Stromal cell of bone marrow (primary cell): ENCODE results near the gene PRRG1.
"Not testable (repeated sequence)": the region's sequence is repeated elsewhere in the genome, so short reads cannot be mapped to it uniquely, and the experiment has no call there.

Experiments
- DNase-seq: peaks from one replicate; pipeline ENCODE4 v3.0.0-alpha.2; 2012; ENCODE audit warnings: low read depth

The PRRG1 gene

DNA sequence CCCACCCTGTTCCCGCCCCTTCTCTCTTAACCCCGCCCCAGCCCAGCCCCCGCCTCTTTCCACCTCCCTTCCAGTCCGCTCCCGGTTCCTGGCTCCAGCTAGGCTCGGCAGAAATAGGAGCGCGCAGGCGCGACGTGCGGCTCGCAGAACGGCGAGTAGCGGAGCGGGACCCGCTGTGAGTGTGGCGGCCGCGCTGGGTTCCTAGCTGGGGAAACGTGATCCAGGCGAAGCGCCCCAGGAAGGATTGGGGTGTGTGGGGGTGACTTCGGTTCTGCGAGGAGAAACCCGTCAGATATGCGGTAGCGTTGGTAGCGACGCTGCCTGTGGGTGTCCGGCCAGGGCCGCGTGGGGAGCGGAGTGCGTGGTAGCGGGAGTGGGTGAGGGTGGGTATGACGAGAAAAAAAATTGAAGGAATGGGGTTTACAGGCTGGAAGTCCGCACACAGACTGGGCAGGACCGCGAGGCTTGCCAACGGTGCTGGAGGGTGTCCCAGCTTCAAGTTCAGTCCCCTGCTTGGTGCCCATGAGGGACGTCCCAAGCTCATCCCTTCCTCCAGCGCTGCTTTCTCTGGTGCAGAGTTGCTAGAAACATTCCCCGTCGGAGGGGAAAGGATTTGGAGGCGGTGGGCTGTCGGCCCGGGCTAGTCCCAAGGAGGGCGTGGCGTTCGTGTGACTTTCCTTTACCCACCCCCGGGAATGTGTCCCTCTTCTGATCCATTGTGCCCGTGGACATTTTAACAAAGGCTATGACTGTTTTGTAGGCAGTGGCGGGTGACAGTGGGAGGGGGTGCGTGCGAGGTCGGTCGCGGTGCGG, at the start of gene PRRG1:
Gene PRRG1, plus strand, starts transcription at position 144 of the 813 bp plus-strand sequence. CDS start 56,886 bp downstream, outside the sequence.
- DNase-seq: peak; percentile 68

DNA sequence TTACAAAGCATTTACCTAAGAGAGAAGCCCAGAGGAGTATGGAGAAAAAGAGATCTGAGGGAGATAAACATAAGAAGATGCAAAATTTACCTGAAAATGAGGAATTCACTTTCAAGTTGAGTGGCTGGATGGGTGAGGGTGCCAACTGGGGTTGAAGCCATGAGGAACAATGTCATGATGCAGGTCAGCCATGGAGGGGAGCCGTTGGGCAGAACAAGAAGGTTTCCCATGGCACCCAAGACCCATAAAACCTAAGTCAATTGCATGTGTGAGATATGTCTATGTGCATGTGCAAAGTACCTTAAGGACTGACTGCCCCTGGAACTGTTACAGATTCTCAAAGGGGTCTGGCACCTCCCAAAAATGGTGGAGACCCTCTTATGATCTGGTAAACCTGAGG, 46.6 kb upstream of the PRRG1 start:
- DNase-seq: peak; percentile 4

DNA sequence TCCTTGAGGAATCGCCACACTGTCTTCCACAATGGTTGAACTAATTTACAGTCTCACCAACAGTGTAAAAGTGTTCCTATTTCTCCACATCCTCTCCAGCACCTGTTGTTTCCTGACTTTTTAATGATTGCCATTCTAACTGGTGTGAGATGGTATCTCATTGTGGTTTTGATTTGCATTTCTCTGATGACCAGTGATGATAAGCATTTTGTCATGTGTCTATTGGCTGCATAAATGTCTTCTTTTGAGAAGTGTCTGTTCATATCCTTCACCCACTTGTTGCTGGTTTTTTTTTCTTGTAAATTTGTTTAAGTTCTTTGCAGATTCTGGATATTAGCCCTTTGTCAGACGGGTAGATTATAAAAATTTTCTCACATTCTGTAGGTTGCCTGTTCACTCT, 43.9 kb upstream of the PRRG1 start:
- not testable (repeated sequence) for DNase-seq

DNA sequence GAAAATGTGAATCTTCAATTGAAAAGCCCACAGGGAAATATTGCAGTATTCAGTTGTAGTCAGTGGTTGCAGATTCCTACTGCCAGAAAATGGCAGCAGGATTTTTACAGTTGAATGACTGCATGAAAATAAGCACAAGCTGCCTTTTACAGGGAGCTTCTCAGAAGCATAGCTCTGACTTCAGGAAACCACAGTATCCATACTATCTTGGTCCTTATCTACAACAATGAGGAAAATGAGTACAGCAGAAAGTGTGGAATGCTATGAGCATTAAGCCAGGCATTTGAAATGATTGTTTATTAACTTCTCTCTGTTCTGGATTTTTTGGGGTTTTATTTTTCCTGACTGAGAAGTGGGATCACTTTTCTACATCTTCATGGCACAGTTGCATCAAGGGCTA, 34.6 kb upstream of the PRRG1 start:
- DNase-seq: no peak

DNA sequence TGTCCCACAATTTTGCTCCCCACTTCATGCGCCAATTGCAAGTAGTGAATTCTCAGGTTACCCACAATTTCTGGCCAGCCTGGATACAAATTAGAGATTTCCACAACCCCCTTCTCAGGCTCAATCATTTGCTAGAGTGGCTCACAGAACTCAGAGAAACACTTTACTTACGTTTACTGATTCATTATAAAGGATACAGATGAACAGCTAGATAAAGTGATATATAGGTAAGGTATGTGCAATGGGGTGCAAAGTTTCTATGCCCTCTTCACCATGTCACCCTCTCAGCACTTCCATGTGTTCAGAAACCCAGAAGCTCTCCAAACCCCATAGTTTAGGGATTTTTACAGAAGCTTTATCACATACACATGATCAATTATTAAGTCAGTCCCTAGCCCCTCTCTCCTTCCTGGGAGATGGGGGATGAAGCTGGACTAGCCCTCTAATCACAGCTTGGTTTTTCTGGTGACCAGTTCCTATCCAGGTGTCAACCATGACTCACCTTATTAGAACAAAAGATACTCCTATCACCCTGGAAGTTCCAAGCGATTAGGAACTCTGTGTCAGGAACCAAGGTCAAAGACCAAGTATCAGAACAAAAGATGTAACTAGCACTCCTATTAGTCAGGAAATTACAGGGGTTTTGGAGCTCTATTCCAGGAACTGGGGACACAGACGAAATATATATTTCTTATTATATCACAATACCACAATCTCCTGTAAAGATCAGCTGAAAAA, 33.5 kb upstream of the PRRG1 start:
- no peak for DNase-seq

DNA sequence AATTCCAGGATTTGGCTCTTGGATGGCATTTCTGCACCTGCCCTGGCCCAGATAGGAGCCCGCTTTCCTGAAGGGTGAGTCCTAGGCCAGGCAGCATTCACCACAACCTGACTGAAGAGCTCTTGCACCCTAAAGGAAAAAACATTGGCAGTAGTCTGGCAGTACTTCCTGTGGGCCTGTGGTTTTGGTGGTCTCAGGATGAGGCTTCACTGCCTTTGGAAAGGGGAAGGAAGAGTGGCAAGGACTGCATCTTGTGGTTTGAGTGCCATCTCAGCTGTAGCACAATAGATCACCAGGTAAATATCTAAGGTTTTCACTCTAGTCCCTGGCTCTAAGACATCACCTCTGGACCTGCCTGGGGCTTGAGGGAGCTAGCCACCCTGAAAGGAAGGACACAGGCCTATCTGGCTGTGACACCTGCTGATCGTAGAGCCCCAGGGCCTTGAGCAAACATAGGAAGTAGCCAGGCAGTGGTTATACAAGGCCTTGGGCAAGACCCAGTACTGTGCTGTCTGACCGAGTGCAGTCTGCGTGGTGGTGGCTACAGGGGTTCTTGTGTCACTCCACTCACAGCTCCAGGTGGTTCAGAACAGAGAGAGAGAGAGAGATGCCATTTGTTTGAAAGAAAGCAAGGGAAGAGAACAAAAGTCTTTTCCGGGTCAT, 28.5 kb upstream of the PRRG1 start:
- DNase-seq: no peak

DNA sequence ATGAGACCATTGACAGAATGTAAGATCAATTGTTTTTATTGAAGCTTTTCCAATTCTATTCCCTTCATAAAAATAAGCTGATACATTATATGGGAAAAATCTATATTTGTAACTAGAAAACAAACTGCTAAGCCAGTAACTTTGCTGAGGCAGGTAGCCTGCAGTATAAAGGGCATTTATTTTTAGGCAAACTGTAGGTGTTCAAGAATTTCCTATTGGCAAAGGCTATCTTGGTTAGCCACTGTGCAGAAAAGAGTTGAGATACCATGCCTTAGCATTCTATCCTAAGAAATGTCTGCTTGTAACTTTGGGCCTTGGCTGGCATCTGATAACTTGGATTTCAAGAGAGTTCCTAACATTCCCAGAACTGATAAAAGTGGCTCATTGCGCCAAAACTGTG, 18.5 kb upstream of the PRRG1 start:
- no peak for DNase-seq

DNA sequence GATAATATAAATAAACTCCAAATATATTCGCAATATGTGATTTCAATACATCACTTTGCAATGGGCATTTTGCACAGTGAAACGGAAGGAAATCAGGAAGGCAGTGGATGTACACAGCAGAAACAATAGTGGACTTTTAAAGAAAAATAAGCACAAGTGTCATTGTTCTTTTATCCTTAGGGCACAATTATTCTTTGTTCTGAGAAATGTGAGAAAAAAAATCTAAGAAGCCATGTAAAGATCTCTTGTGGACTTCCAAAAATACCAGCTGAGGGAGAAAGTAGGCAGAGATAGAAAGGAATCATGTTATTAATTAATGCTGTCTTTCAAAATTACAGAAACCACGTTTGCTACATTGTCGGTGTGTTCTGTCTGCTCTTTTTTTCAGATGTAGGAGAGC, 17.6 kb upstream of the PRRG1 start:
- no peak for DNase-seq

DNA sequence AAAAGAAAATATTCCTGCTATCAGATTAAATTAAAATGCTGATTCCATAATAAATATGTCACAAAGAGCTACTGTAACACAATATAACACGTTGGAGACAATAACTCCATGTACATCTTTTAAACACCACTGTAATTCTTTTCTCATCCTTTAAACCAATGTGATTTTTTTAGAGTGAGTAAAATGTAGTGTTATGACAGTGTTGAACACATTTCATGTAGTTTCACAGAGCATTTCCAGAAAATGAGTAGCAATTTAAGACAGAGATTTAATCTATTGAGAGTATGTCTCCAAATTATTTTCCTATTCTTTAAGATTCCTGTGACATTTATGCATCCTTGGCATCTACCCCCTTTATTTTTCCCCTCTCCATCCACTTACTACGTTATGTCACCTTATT, 17.1 kb upstream of the PRRG1 start:
- no peak for DNase-seq

DNA sequence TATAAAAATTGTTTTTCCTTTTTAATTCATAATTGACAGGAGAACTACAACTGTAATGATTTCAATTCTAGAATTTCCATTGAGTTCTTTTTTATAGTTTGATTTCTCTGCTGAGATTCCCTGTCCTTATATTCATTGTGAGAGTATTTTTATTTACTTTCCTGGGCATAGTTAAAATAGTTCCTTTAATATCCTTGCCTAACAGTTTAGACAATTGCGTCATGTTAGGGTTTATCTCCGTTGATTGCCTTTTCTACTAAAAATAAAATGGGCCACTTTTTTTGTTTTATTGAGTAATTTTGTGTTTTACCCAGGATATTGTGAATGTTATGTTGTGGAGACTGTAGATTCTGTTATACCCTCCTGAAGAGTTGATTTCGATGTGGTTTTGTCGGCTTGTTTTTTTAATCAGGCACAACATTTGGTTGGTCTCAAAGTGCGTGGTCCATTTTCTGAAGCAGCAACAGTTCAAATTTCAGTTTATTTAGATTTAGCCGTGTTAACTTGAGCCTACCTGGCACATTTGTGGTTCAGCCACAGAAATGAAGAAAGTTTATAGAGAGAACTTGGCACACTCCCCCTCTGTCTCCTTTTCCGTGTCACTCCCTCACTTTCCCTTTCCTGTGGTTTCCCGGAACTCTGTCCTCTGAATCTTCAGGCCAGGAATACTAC, 16.0 kb upstream of the PRRG1 start:
- no peak for DNase-seq

DNA sequence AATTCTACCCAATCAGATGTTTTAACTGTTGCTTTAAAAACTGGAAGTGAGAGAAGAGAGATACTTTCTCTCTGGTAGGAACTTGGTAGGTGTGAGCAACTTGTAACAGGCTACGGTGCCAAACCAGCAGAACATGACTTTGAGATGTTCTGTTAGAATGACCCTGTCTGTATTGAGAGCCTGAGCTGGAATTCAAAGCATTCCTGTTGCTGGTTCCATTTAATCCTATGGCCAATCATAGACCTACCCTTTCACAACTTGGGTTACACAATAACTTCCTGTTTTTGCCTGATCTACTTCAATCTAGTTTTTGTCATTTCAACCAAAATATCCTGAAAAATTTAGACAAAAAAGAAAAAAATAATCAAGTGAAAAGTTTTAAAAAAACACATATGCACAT, 1.7 kb upstream of the PRRG1 start:
- no peak for DNase-seq

DNA sequence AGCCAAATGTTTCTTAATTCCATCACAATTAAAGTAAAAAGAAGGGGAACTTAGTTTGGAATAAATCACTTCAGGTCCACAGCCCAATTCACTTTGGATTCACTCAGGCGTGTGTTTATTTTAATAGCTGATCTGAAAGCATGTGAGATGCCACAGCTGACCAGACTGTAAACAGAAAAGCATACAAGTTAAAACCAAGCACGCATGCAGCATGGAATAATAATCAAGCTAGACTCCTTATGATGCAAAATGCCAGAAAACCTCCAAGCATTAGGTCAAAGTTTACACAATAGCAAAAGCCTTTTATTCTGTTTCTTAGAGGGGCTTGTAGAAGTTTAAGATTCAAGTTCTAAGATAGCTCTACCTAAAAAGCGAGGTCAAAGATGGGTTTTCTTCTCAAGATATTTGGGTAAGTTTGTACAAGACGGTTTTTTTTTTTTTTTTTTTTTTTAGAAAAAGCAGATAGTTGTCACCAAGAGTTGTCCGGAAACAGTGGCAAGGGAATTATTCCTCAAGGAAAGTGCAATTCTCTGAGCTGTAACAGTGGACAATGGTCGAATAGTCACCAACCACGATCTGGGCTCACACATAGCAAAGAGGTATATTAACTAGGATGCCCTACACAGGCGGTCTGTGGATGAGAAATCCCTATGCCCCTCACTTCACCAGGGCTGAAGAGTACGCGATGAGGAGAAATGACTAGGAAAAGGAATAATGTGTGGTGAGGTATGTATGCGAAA, 763 bp upstream of the PRRG1 start:
- no peak for DNase-seq

DNA sequence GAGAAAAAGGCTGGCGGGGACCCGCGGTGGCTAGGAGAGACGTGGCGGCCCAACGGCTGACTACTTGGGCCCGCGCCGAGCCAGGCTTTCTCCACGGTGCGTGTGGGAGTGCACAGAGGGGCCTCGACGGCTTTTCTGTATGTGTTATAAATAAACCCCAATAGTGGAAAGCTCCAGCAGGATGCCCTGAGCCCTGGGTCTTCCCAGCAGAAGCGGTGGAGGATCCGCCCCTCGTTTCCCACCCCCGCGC, 268 bp upstream of the PRRG1 start:
- no peak for DNase-seq

DNA sequence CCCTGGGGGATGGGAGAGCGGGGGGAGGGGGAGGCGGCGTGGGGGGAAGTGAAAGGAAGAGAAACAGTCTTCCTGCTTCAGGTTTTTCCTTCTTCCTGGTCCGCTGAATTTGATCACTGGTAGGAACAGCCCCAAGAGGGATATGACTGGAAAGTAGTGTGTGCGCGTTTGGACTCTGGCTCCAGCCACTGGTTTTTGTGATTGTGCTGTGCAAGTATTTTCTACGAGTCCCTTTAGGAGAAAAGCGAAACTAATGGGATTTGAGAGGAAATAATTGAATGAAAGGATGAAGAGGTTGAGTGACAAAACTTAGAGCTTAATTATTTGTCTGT, 836 bp downstream of the PRRG1 start:
- no peak for DNase-seq

DNA sequence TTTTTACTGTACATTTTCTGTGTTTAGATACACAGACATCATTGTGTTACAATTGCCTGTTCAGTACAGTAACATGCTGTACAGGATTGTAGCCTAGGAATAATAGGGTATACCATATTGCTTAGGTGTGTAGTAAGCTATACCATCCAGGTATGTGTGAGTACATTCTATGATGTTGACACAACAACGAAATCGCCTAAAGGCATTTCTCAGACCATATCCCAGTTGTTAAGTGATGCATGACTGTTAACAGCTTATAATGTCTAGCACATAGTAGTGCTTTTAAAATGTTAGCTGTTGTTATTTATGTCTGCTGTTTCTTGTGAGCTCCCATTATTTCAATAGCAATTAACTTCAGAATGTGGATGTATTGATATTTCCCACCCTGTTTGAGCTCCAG, 4.5 kb downstream of the PRRG1 start:
- DNase-seq: no peak

DNA sequence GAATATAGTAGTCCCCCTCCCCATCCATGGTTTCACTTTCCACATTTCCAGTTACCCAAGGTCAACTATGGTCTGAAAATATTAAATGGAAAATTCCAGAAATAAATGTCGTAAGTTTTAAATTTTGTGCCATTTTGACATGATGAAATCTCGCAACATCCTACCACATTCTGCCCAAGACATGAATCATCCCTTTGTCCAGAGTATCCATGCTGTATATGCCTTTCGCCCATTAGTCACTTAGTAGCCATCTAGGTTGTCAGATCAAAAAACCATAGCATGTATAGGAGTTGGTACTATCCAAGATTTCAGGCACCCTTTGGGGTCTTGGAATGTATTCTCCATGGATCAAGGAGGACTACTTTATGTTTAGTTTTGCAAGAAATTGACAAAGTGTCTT, 8.3 kb downstream of the PRRG1 start:
- DNase-seq: no peak

DNA sequence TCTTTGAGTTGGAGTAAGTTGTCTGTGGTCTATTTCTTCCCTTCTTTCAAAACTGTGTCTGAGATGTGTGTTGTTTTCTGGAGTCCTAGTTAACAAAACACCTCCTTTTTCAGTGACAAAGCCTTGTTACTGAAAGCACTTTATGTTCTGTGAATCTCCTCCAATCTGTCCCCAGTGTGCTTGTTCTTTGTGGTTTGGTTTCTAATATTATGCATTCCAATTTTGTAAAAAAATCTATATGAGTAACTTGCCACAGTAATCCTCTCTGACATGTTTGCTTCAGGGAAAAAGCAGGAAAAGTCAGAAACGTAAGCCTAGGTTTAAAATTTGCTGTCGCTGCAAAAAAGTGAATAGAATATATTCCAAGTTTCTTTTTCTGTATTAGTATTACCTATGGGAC, 12.4 kb downstream of the PRRG1 start:
- no peak for DNase-seq

DNA sequence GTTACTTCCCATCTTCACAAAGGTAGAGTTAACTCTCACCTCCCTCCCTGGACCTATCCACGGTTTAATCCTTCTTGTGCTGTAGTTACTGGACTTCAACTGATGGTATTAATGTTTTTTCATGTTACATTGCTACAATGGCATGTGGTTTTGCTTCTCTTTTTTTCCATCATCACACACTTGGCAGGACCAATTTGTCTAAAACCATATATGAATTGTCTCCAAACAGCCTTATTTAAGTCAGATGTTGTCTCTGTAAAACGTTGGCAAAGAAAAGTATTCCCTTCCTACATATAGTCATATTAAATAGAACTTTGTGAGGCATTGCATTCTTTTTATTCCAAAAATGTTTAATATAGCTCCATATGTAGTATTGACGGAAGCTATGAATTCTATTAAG, 15.5 kb downstream of the PRRG1 start:
- DNase-seq: no peak

DNA sequence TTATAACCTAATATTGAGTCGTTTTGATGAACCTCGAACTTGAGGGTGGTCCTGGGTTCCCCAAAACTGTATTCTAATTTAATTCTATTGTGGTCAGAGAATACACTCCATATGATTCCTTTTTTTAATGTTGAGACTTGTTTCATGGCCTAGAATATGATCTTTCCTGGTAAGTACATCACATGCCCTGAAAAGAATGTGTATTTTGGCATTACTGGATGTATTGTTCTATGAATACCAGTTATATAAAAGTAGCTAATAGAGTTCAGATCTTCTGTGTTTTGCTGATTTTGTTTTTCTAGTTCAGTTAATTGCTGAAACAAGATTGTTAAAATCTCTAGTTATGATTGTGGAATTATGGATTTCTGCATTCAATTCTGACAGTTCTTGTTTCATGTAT, 18.8 kb downstream of the PRRG1 start:
- DNase-seq: no peak

DNA sequence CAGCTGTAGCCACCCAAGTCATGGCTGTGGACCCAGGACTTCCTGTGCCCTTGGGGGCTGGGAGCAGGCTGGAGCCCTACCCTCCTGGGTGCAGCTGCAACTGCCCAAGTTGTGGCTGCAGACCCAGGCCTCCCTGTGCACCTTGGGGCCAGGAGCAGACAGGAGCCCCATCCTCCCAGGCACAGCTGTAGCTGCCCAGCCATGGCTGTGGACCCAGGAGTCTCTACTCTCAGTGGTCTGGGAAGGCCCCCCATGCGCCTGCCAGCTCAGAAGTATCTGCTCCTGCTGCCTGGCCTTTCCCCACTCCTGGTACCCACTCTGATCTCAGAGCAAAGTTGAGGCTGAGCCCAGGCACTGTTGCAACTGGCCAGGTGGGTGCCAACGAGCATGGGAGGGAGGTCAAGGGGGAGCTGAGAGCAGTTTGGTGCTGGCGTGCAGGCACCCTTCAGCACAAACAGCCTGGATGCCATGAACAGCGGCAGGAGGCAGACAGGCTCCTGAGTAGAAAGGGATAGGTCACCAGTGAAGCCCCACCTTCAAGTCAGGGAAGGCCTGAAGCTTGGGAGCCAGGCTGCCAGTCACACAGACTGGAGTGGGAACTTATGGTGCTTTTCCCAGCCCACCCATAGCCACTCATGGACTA, 21.5 kb downstream of the PRRG1 start:
- DNase-seq: no peak

DNA sequence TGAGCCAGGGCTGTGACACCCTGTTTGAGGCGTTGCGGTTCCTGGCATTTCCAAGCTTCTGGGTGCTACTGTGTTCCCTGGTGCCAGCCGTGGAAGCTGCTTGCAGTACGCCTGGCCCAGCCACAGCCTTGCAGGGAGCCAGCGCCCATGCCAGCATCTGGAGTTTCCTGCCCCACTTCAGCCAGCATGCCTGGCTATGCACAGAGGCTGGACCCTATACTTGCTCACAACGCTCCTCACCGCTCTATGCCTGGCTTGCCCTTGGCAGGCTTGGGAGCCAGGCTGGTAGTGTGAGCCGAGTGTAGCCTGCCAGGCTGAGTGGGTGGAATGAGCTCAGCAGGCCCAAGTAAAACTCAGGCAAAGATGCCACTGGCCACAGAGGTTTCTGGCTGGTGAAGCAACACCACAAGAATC, 22.4 kb downstream of the PRRG1 start:
- no peak for DNase-seq

DNA sequence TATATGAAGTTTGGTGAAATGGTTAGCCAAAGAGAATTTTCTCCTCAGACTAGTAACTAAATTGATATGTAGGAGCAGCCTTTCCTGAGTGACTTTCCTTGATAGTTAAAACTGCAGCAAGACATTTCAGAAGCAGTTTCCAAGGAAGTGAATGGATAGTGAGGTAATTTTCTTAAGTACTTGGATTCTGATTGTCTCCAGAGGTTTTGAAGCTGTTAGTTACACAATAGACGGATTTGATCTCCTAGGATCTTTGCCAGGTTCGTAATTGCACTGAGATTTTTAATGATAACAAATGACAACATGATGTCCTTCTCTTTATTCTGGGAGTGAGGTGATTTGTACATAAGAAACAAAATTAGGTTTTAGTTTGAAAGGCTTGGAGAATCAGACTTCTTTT, 29.2 kb downstream of the PRRG1 start:
- DNase-seq: peak; percentile 25
